ENCODE data around the gene IQCN.

Gene IQCN

GRCh38 chr19:18223860-18224524 is 50.3 kb downstream of the IQCN start (continued):
- TF ChIP-seq ZFP3 (tag by site-specific recombination; IDR thresholded peaks at IDR 0.05; ENCODE audit: low read depth) (no peak), ZNF10 (tag by site-specific recombination; IDR thresholded peaks at IDR 0.05) (peak; percentile 32; the same call in 1 of the 2 replicates), ZNF518A (tag by site-specific recombination; conservative IDR thresholded peaks at IDR 0.05; ENCODE audit: low read depth) (no peak), ZBTB20 (tag by site-specific recombination; IDR thresholded peaks at IDR 0.05) (no peak), PRDM1 (tag by site-specific recombination; IDR thresholded peaks at IDR 0.05) (no peak), BCL11B (tag by site-specific recombination; IDR thresholded peaks at IDR 0.05; ENCODE audit: low read depth) (peak; percentile 100), ZBTB8A (tag by site-specific recombination; IDR thresholded peaks at IDR 0.05) (peak; percentile 52; the same call in 1 of the 2 replicates), IKZF3 (tag by site-specific recombination; IDR thresholded peaks at IDR 0.05) (no peak), ZNF311 (tag by site-specific recombination; IDR thresholded peaks at IDR 0.05; ENCODE audit: borderline replicate concordance) (no peak), ZNF555 (tag by site-specific recombination; conservative IDR thresholded peaks at IDR 0.05) (no peak), ZNF596 (tag by site-specific recombination; IDR thresholded peaks at IDR 0.05) (peak; percentile 38; the same call in 1 of the 2 replicates), ZEB2 (tag by site-specific recombination; IDR thresholded peaks at IDR 0.05) (peak; percentile 88), ZNF302 (tag by site-specific recombination; IDR thresholded peaks at IDR 0.05; ENCODE audit: low read depth) (no peak), ZNF776 (tag by site-specific recombination; IDR thresholded peaks at IDR 0.05; ENCODE audit: borderline replicate concordance) (no peak), HOXD13 (CRISPR knock-in tag; IDR thresholded peaks at IDR 0.05; ENCODE audit: borderline replicate concordance) (no peak), ZNF155 (tag by site-specific recombination; IDR thresholded peaks at IDR 0.05) (no peak), ZBTB17 (tag by site-specific recombination; IDR thresholded peaks at IDR 0.05) (peak; percentile 82), ZSCAN30 (tag by site-specific recombination; IDR thresholded peaks at IDR 0.05) (no peak), ZSCAN5A (tag by site-specific recombination; IDR thresholded peaks at IDR 0.05) (0 out of 2 replicates have a peak, but pooled peaks have one; percentile 35), ZNF292 (tag by site-specific recombination; IDR thresholded peaks at IDR 0.05; ENCODE audit: borderline replicate concordance, low read depth) (no peak), ZNF391 (tag by site-specific recombination; IDR thresholded peaks at IDR 0.05; ENCODE audit: borderline replicate concordance, low read depth) (no peak), ZNF248 (tag by site-specific recombination; IDR thresholded peaks at IDR 0.05) (no peak), ZNF132 (tag by site-specific recombination; IDR thresholded peaks at IDR 0.05; ENCODE audit: borderline replicate concordance) (no peak), OVOL3 (tag by site-specific recombination; IDR thresholded peaks at IDR 0.05) (no peak)
- TF ChIP-seq, protein P1, sequence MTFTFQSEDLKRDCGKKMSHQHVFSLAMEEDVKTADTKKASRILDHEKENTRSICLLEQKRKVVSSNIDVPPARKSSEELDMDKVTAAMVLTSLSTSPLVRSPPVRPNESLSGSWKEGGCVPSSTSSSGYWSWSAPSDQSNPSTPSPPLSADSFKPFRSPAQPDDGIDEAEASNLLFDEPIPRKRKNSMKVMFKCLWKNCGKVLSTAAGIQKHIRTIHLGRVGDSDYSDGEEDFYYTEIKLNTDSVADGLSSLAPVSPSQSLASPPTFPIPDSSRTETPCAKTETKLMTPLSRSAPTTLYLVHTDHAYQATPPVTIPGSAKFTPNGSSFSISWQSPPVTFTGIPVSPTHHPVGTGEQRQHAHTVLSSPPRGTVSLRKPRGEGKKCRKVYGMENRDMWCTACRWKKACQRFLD (tag by site-specific recombination; IDR thresholded peaks at IDR 0.05) = no peak
- TF ChIP-seq, protein P2, sequence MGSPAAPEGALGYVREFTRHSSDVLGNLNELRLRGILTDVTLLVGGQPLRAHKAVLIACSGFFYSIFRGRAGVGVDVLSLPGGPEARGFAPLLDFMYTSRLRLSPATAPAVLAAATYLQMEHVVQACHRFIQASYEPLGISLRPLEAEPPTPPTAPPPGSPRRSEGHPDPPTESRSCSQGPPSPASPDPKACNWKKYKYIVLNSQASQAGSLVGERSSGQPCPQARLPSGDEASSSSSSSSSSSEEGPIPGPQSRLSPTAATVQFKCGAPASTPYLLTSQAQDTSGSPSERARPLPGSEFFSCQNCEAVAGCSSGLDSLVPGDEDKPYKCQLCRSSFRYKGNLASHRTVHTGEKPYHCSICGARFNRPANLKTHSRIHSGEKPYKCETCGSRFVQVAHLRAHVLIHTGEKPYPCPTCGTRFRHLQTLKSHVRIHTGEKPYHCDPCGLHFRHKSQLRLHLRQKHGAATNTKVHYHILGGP (tag by site-specific recombination; IDR thresholded peaks at IDR 0.05) = no peak
- TF ChIP-seq, protein P3, sequence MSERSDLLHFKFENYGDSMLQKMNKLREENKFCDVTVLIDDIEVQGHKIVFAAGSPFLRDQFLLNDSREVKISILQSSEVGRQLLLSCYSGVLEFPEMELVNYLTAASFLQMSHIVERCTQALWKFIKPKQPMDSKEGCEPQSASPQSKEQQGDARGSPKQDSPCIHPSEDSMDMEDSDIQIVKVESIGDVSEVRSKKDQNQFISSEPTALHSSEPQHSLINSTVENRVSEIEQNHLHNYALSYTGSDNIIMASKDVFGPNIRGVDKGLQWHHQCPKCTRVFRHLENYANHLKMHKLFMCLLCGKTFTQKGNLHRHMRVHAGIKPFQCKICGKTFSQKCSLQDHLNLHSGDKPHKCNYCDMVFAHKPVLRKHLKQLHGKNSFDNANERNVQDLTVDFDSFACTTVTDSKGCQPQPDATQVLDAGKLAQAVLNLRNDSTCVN (tag by site-specific recombination; optimal IDR thresholded peaks at IDR 0.05) = peak; percentile 25
- TF ChIP-seq, protein P4, sequence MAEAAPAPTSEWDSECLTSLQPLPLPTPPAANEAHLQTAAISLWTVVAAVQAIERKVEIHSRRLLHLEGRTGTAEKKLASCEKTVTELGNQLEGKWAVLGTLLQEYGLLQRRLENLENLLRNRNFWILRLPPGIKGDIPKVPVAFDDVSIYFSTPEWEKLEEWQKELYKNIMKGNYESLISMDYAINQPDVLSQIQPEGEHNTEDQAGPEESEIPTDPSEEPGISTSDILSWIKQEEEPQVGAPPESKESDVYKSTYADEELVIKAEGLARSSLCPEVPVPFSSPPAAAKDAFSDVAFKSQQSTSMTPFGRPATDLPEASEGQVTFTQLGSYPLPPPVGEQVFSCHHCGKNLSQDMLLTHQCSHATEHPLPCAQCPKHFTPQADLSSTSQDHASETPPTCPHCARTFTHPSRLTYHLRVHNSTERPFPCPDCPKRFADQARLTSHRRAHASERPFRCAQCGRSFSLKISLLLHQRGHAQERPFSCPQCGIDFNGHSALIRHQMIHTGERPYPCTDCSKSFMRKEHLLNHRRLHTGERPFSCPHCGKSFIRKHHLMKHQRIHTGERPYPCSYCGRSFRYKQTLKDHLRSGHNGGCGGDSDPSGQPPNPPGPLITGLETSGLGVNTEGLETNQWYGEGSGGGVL (tag by site-specific recombination; IDR thresholded peaks at IDR 0.05) = peak; percentile 45; the same call in 1 of the 2 replicates
